ENCODE measurements around the gene PLA2G12B.
"Not testable (repeated sequence)": the region's sequence is repeated elsewhere in the genome, so short reads cannot be mapped to it uniquely, and the experiment has no call there.

The PLA2G12B gene

GRCh38 chr10:72954596-72955554, at the start of gene PLA2G12B:
Gene PLA2G12B (minus strand): TSS chr10:72954806. CDS start chr10:72954685, 121 bp downstream.
- in situ Hi-C loops (cut with MboI; ENCODE audit: low sequenced_read_pairs, unreplicated experiment) = no loop called here
- no peak for DNase-seq (ENCODE audit: low spot score)
- no peak for TF ChIP-seq CTCF (IDR thresholded peaks at IDR 0.05; ENCODE audit: borderline replicate concordance, control extremely low read depth, extremely low read depth, insufficient read depth, missing control alignments)

- in situ Hi-C loops (cut with MboI; ENCODE audit: low sequenced_read_pairs, unreplicated experiment) = no loop called here
- TF ChIP-seq CTCF (IDR thresholded peaks at IDR 0.05; ENCODE audit: borderline replicate concordance, control extremely low read depth, extremely low read depth, insufficient read depth, missing control alignments) = no peak
- DNase-seq (ENCODE audit: low spot score) = no peak
These were observed 49.2 kb upstream of the PLA2G12B start for GRCh38 chr10:73003822-73004221.

GRCh38 chr10:73000973-73001372, 46.4 kb upstream of the PLA2G12B start:
- no peak for TF ChIP-seq CTCF (IDR thresholded peaks at IDR 0.05; ENCODE audit: borderline replicate concordance, control extremely low read depth, extremely low read depth, insufficient read depth, missing control alignments)
- in situ Hi-C loops (cut with MboI; ENCODE audit: low sequenced_read_pairs, unreplicated experiment) = no loop called here
- DNase-seq (ENCODE audit: low spot score) = no peak

- TF ChIP-seq CTCF (IDR thresholded peaks at IDR 0.05; ENCODE audit: borderline replicate concordance, control extremely low read depth, extremely low read depth, insufficient read depth, missing control alignments) = no peak
- in situ Hi-C loops (cut with MboI; ENCODE audit: low sequenced_read_pairs, unreplicated experiment) = no loop called here
- DNase-seq (ENCODE audit: low spot score) = no peak
These were observed 42.5 kb upstream of the PLA2G12B start for GRCh38 chr10:72997099-72997498.

- in situ Hi-C loops (cut with MboI; ENCODE audit: low sequenced_read_pairs, unreplicated experiment); DNase-seq (ENCODE audit: low spot score): not testable (repeated sequence)
These were observed 40.9 kb upstream of the PLA2G12B start for GRCh38 chr10:72995459-72995858.

- in situ Hi-C loops (cut with MboI; ENCODE audit: low sequenced_read_pairs, unreplicated experiment); DNase-seq (ENCODE audit: low spot score): not testable (repeated sequence)
These were observed 35.2 kb upstream of the PLA2G12B start for GRCh38 chr10:72989771-72990170.

GRCh38 chr10:72984618-72985017, 30.0 kb upstream of the PLA2G12B start:
- in situ Hi-C loops (cut with MboI; ENCODE audit: low sequenced_read_pairs, unreplicated experiment); DNase-seq (ENCODE audit: low spot score): not testable (repeated sequence)

- in situ Hi-C loops (cut with MboI; ENCODE audit: low sequenced_read_pairs, unreplicated experiment) = no loop called here
- no peak for TF ChIP-seq CTCF (IDR thresholded peaks at IDR 0.05; ENCODE audit: borderline replicate concordance, control extremely low read depth, extremely low read depth, insufficient read depth, missing control alignments)
- no peak for DNase-seq (ENCODE audit: low spot score)
These were observed 27.4 kb upstream of the PLA2G12B start for GRCh38 chr10:72981882-72982529.

All from GM13976 (cell line).